Tibial nerve (tissue), 4 donors: ENCODE data around the gene SLC36A4.

ENCODE experiments used
- EP300 ChIP-seq, 2 donors: sonication (generic); formaldehyde crosslinking; IDR thresholded peaks; one replicate each; pipeline ENCODE4 v1.6.1; 2017; ENCODE audit warnings: antibody characterized with exemption in 2 of 2, mild to moderate bottlenecking in 1 of 2
- POLR2A ChIP-seq, 2 donors: fragments of 450-650 bp; IDR thresholded peaks; one replicate each; pipeline ENCODE4 v1.6.1; 2017; ENCODE audit warnings: antibody characterized with exemption in 2 of 2, mild to moderate bottlenecking in 2 of 2, moderate library complexity in 2 of 2
- TF ChIP-seq, protein P1 (sequence below), 5 experiments: fragments of 200-600 bp in 3 of 5; fragments of 450-650 bp in 2 of 5; sonication (generic) in 3 of 5; IDR thresholded peaks; one replicate each; pipeline ENCODE4 v1.5.1; 2016 to 2019; ENCODE audit warnings: antibody characterized with exemption in 5 of 5, mild to moderate bottlenecking in 3 of 5, moderate library complexity in 2 of 5

DNA sequence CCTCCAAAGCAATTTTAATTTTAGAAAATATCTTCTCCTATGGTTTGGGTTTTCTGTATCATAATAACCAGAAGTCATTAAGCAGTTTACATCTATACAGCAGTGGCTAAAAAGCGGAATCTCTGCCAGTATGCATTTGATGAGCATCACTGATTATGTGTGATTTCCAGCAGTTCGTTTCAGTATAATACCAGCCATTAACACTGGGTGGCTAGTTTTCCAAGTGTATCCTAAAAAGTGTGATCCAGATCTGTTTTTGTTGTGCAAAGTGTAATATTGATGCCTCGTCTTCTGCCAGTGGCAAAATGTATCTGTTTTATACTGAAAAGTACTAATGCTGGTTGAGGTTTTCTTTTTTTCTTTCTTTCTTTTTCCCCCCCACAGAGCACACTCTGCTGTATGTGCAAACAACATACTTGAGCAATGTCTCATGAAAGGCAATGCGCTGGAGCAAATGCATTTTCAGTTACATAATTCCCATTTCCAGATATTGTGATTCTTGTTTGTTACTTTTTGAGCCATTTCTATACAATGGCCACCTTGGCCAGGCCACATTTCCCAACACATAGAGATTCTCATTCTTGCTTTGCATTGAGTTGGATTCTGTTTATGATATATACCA, 64.2 kb downstream of the SLC36A4 start:
- TF ChIP-seq POLR2A (IDR thresholded peaks at IDR 0.05) (no peak), EP300 (IDR thresholded peaks at IDR 0.05) (no peak)
- TF ChIP-seq, protein P1, sequence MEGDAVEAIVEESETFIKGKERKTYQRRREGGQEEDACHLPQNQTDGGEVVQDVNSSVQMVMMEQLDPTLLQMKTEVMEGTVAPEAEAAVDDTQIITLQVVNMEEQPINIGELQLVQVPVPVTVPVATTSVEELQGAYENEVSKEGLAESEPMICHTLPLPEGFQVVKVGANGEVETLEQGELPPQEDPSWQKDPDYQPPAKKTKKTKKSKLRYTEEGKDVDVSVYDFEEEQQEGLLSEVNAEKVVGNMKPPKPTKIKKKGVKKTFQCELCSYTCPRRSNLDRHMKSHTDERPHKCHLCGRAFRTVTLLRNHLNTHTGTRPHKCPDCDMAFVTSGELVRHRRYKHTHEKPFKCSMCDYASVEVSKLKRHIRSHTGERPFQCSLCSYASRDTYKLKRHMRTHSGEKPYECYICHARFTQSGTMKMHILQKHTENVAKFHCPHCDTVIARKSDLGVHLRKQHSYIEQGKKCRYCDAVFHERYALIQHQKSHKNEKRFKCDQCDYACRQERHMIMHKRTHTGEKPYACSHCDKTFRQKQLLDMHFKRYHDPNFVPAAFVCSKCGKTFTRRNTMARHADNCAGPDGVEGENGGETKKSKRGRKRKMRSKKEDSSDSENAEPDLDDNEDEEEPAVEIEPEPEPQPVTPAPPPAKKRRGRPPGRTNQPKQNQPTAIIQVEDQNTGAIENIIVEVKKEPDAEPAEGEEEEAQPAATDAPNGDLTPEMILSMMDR (IDR thresholded peaks at IDR 0.05), result no peak
